ENCODE results near the gene DNAJC18. TPM values are rescaled to one million over a fixed set of nuclear protein-coding genes. Genes with fewer than 3 reads are reported as not detected.

Gene DNAJC18
- total RNA-seq, 3 donors from 2014 or later, result 5.4 to 9.5 (median 7.6) TPM

GRCh38 chr5:139394654-139395566, 44.4 kb downstream of the DNAJC18 start, which contains the start of gene PROB1:
PROB1 (minus strand) TSS chr5:139395104; CDS start chr5:139395081, 23 bp downstream.
- TF ChIP-seq, protein P1, sequence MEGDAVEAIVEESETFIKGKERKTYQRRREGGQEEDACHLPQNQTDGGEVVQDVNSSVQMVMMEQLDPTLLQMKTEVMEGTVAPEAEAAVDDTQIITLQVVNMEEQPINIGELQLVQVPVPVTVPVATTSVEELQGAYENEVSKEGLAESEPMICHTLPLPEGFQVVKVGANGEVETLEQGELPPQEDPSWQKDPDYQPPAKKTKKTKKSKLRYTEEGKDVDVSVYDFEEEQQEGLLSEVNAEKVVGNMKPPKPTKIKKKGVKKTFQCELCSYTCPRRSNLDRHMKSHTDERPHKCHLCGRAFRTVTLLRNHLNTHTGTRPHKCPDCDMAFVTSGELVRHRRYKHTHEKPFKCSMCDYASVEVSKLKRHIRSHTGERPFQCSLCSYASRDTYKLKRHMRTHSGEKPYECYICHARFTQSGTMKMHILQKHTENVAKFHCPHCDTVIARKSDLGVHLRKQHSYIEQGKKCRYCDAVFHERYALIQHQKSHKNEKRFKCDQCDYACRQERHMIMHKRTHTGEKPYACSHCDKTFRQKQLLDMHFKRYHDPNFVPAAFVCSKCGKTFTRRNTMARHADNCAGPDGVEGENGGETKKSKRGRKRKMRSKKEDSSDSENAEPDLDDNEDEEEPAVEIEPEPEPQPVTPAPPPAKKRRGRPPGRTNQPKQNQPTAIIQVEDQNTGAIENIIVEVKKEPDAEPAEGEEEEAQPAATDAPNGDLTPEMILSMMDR (IDR thresholded peaks at IDR 0.05), result no peak
- TF ChIP-seq POLR2AphosphoS5 (IDR thresholded peaks at IDR 0.05) (no peak), POLR2A (IDR thresholded peaks at IDR 0.05) (no peak)
- intact Hi-C loops (cut with DNase I; ENCODE audit: low total_unique reads), result loop anchor here (10.0 kb wide), 1 partner anchor 100 kb away; the partner anchor contains the start of gene MATR3
- no peaks in the 10 kb centered on the region for H3K36me3 ChIP-seq
- H3K27me3 ChIP-seq, result peaks cover 0 to 3% of the 10 kb centered on the region in 2 donors
- H3K4me3 ChIP-seq, result peak within 1 kb of the TSS; percentile 37 to 68 (median 53)
- H3K27ac ChIP-seq, result peak within 1 kb of the TSS in 1 of 2 donors; percentile 62
- H3K4me1 ChIP-seq, result peaks cover 3 to 10% of the 10 kb centered on the region in 2 donors
- H3K9me3 ChIP-seq, result no peaks in the 10 kb centered on the region
- DNase-seq (ENCODE audit: low spot score in 2 of 2), result no peak

DNA sequence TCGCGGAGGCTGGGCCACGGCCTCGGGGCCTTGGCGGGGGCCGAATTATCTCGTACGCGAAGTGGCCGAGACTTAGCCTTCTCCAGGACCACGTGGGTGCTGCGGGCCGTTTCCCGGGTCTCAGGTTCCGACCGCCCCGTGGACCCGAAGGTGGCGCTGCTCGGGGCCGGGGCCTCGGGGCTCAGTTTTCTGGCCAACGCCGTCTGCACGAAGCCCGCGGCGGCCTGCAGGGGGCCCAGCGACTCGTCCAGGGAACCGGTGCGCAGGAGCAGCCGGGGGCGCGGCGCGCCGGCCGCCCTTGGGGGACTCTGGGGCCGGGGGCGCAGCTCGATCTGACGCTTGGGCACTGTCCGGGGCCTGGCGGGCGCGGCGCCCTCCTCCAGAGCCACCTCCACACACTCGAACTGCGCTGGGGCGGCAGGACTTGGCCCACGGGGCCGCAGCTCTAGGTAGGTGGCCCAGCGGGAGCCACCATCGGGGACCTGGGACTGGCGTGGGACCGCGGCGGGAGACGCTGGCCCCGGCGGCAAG, 45.1 kb downstream of the DNAJC18 start:
- no peaks in the 10 kb centered on the region for H3K9me3 ChIP-seq
- peak overlapping the region; percentile 37 to 68 (median 53) for H3K4me3 ChIP-seq
- peaks cover 0 to 3% of the 10 kb centered on the region in 2 donors for H3K27me3 ChIP-seq
- peaks cover 3 to 10% of the 10 kb centered on the region in 2 donors for H3K4me1 ChIP-seq
- no peak for DNase-seq (ENCODE audit: low spot score in 2 of 2)
- peak overlapping the region in 1 of 2 donors; percentile 62 for H3K27ac ChIP-seq
- TF ChIP-seq POLR2A (IDR thresholded peaks at IDR 0.05), result no peak
- TF ChIP-seq, protein P1 (IDR thresholded peaks at IDR 0.05), result peak in 1 of 3 donors; percentile 21
- intact Hi-C loops (cut with DNase I; ENCODE audit: low total_unique reads), result loop anchor here (10.0 kb wide), 1 partner anchor 99 kb away; the partner anchor contains the start of gene MATR3
- no peaks in the 10 kb centered on the region for H3K36me3 ChIP-seq

DNA sequence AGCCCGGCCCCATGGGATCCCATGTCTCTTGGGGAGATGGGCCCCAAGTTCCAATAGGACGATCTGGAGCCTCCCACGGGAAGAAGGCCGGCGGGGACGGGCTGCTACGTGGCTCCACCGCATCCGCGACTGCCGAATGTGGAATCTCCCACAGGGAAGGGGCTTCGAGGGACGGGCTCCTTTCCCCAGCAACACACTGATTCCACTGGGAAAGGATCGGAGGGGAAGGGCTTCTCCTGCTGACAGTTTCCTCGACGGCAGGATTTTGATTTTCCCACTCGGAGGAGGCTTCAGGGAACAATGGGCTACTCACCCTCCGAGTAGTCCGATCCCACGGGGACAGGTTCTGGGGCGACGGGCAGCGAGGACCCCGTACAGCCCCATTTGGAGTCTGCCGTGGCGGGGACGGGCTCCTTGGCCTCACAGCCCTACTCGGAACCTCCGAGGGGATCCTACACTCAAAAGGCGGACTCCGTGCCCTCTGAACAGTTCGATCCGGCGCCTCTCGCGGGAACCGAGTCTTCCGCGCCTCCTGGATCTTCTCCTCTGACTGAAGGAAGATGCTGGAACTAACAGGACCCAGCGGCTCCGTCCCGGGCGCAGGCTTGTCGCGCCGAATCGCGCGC, 45.7 kb downstream of the DNAJC18 start:
- Histone ChIP-seq H3K4me1 (peaks cover 3 to 10% of the 10 kb centered on the region in 2 donors), H3K36me3 (no peaks in the 10 kb centered on the region), H3K27me3 (peaks cover 0 to 3% of the 10 kb centered on the region in 2 donors), H3K4me3 (peak overlapping the region; percentile 37 to 68 (median 53)), H3K27ac (peak overlapping the region in 1 of 2 donors; percentile 62), H3K9me3 (no peaks in the 10 kb centered on the region)
- no peak for DNase-seq (ENCODE audit: low spot score in 2 of 2)
- TF ChIP-seq POLR2AphosphoS5 (IDR thresholded peaks at IDR 0.05) (no peak), POLR2A (IDR thresholded peaks at IDR 0.05) (no peak)
- TF ChIP-seq, protein P1 (IDR thresholded peaks at IDR 0.05), result no peak
- intact Hi-C loops (cut with DNase I; ENCODE audit: low total_unique reads), result loop anchor here (10.0 kb wide), 1 partner anchor 99 kb away; the partner anchor contains the start of gene MATR3

GRCh38 chr5:139392678-139393496, 46.4 kb downstream of the DNAJC18 start:
- intact Hi-C loops (cut with DNase I; ENCODE audit: low total_unique reads), result loop anchor here (10.0 kb wide), 1 partner anchor 98 kb away; the partner anchor contains the start of gene MATR3
- Histone ChIP-seq H3K27me3 (peaks cover 0 to 3% of the 10 kb centered on the region in 2 donors), H3K4me1 (peaks cover 3 to 16% of the 10 kb centered on the region in 2 donors), H3K4me3 (peak overlapping the region; percentile 37 to 68 (median 53)), H3K27ac (peak overlapping the region; percentile 45 to 88), H3K36me3 (no peaks in the 10 kb centered on the region), H3K9me3 (no peaks in the 10 kb centered on the region)
- TF ChIP-seq POLR2AphosphoS5 (IDR thresholded peaks at IDR 0.05), result no peak
- TF ChIP-seq, protein P1 (IDR thresholded peaks at IDR 0.05), result peak in 2 of 3 donors; percentile 40 to 46
- no peak for DNase-seq (ENCODE audit: low spot score in 2 of 2)

Data from breast epithelium (tissue), 4 donors.